Smooth muscle cell (in vitro differentiated cells): Measurements from ENCODE around the gene HOXA11. TPM values are rescaled to one million over a fixed set of nuclear protein-coding genes. Genes with fewer than 3 reads are reported as not detected.

Experiments
- DNase-seq: peaks from one replicate; lab custom pipeline; 2025; ENCODE audit not compliant: unreplicated experiment; lab: John Stamatoyannopoulos, UW
- H2AFZ ChIP-seq: fragments of 200-600 bp; sonication (generic); 2 replicates; pipeline ENCODE4 v1.6.0; 2016; ENCODE audit warnings: antibody characterized with exemption, low read depth, mild to moderate bottlenecking
- H3F3A ChIP-seq: fragments of 200-600 bp; sonication (generic); 2 replicates; pipeline ENCODE4 v1.6.0; 2017; ENCODE audit warnings: antibody characterized with exemption, low read depth
- H3K27ac ChIP-seq: fragments of 200-600 bp; sonication (generic); 2 replicates; pipeline ENCODE4 v1.5.1; 2016; ENCODE audit warnings: low read depth, mild to moderate bottlenecking
- H3K27me3 ChIP-seq: fragments of 200-600 bp; sonication (generic); 2 replicates; pipeline ENCODE4 v1.6.1; 2016; ENCODE audit warnings: low read depth, mild to moderate bottlenecking
- H3K36me3 ChIP-seq: fragments of 200-600 bp; sonication (generic); 2 replicates; pipeline ENCODE4 v1.5.1; 2016; ENCODE audit warnings: low read depth
- H3K4me1 ChIP-seq: fragments of 200-600 bp; sonication (generic); 2 replicates; pipeline ENCODE4 v1.5.1; 2016; ENCODE audit warnings: low read depth
- H3K4me2 ChIP-seq: fragments of 200-600 bp; sonication (generic); 2 replicates; pipeline ENCODE4 v1.6.0; 2016; ENCODE audit warnings: mild to moderate bottlenecking
- H3K4me3 ChIP-seq: fragments of 200-600 bp; sonication (generic); 2 replicates; pipeline ENCODE4 v1.5.1; 2016; ENCODE audit warnings: mild to moderate bottlenecking
- H3K79me2 ChIP-seq: fragments of 200-600 bp; sonication (generic); 2 replicates; pipeline ENCODE4 v1.6.0; 2016; ENCODE audit warnings: low read depth, mild to moderate bottlenecking
- H3K9ac ChIP-seq: fragments of 200-600 bp; sonication (generic); 2 replicates; pipeline ENCODE4 v1.6.0; 2016; ENCODE audit warnings: low read depth
- H3K9me3 ChIP-seq: fragments of 200-600 bp; sonication (generic); replicated peaks from 2 replicates; pipeline ENCODE4 v1.5.1; 2016; ENCODE audit warnings: low read depth
- H4K20me1 ChIP-seq: fragments of 200-600 bp; sonication (generic); 2 replicates; pipeline ENCODE4 v1.6.0; 2016; ENCODE audit warnings: low read depth
- CTCF ChIP-seq: fragments of 200-600 bp; sonication (generic); IDR thresholded peaks from 2 replicates; pipeline ENCODE4 v1.5.1; 2017; ENCODE audit warnings: borderline replicate concordance, mild to moderate bottlenecking, antibody characterized with exemption; ENCODE audit not compliant: insufficient read depth, poor library complexity, severe bottlenecking
- WGBS: methylation state at CpG from one replicate; pipeline ENCODE4 v1.1.7; 2016; ENCODE audit warnings: low lambda C conversion rate; 5-methylcytosine and 5-hydroxymethylcytosine counted together
- polyA plus RNA-seq: library from polyadenylated mRNA; unstranded; fragments of >200 nt; fragmentation: Nextera tagmentation; extraction: Ambion mirVana; gene quantifications from 2 replicates; pipeline ENCODE4 v1.2.1, GENCODE V29; 2016
- total RNA-seq: library from RNA; depleted of rRNA; stranded (reverse); fragments of >200 nt; gene quantifications from 2 replicates; pipeline ENCODE4 v1.2.3, GENCODE V29; 2014

The HOXA11 gene
- total and polyA plus RNA-seq, 2 experiments from 2014 or later, result 20.3 to 27.7 TPM

- Histone ChIP-seq H3K4me2 (peak overlapping the region; percentile 79), H3K4me1 (peaks cover 15% of the 10 kb centered on the region), H3K9ac (no peak overlapping the region), H3K27ac (no peak overlapping the region), H3K27me3 (peaks cover 10% of the 10 kb centered on the region), H3K79me2 (no peaks in the 10 kb centered on the region), H3K36me3 (no peaks in the 10 kb centered on the region), H3K4me3 (no peak overlapping the region), H3F3A (peaks cover 4% of the 10 kb centered on the region), H4K20me1 (no peaks in the 10 kb centered on the region), H3K9me3 (no peaks in the 10 kb centered on the region), H2AFZ (peak overlapping the region; percentile 96)
- DNase-seq, result no peak
- no peak for TF ChIP-seq CTCF
- 58% methylated on average over 37 of the region's 50 CpGs for WGBS
Observed at GRCh38 chr7:27213433-27214238, 28.6 kb upstream of the HOXA11 start.

- no peak for DNase-seq
- peaks cover 4% of the 10 kb centered on the region for H3F3A ChIP-seq
- H3K9me3 ChIP-seq, result no peaks in the 10 kb centered on the region
- H2AFZ ChIP-seq, result peak overlapping the region; percentile 96
- no peaks in the 10 kb centered on the region for H3K79me2 ChIP-seq
- peak; percentile 5 for TF ChIP-seq CTCF
- H4K20me1 ChIP-seq, result no peaks in the 10 kb centered on the region
- WGBS, result 32% methylated on average over 46 of the region's 52 CpGs
- peaks cover 10% of the 10 kb centered on the region for H3K27me3 ChIP-seq
- H3K27ac ChIP-seq, result no peak overlapping the region
- no peaks in the 10 kb centered on the region for H3K36me3 ChIP-seq
- H3K4me1 ChIP-seq, result peaks cover 20% of the 10 kb centered on the region
- no peak overlapping the region for H3K9ac ChIP-seq
- peak overlapping the region; percentile 79 for H3K4me2 ChIP-seq
- H3K4me3 ChIP-seq, result peak overlapping the region; percentile 6
Observed at GRCh38 chr7:27212497-27213432, 27.7 kb upstream of the HOXA11 start.

DNA sequence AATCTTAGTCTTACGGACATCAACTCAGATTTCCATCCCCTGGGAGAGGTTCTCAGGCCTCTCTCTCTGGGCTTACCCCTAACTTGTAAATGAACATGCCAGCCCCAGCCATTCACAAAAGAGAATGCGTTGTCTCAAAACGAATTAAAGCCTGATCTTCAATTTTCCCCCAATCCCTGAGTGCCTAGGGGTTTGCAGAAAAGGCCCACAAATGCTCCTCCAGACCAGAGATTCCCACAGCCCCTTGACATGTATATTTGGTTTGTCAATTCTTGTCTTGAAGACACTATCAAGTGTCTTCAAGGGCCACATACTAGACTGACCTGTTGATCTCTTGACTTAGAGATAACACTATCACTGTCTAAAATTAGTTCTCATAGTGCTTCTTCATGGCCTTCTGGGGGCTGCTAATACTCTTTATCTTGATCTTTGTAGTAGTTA lies 26.8 kb upstream of the HOXA11 start:
- H3K27ac ChIP-seq, result no peak overlapping the region
- TF ChIP-seq CTCF, result no peak
- no peaks in the 10 kb centered on the region for H3K9me3 ChIP-seq
- H3K4me3 ChIP-seq, result no peak overlapping the region
- no peak overlapping the region for H2AFZ ChIP-seq
- H3F3A ChIP-seq, result peaks cover 4% of the 10 kb centered on the region
- 77% methylated on average over 3 of the region's 3 CpGs for WGBS
- H3K79me2 ChIP-seq, result peaks cover 5% of the 10 kb centered on the region
- H3K36me3 ChIP-seq, result no peaks in the 10 kb centered on the region
- peaks cover 23% of the 10 kb centered on the region for H3K4me1 ChIP-seq
- DNase-seq, result no peak
- no peaks in the 10 kb centered on the region for H4K20me1 ChIP-seq
- H3K27me3 ChIP-seq, result peaks cover 16% of the 10 kb centered on the region
- H3K9ac ChIP-seq, result no peak overlapping the region
- H3K4me2 ChIP-seq, result no peak overlapping the region
